ENCODE results near the gene RPA1. TPM values are rescaled to one million over a fixed set of nuclear protein-coding genes. Genes with fewer than 3 reads are reported as not detected.

The RPA1 gene
- total RNA-seq, result 30.9 TPM

GRCh38 chr17:1829592-1830257 is at the start of gene RPA1, which contains the start of gene SMYD4:
TSS of gene RPA1 (plus strand) at chr17:1830005. CDS start at chr17:1830094, 89 bp downstream.
TSS of gene SMYD4 (minus strand) at chr17:1829902. CDS start at chr17:1827994, 1,908 bp downstream.
- Histone ChIP-seq H3K4me1 (peaks cover 42% of the 10 kb centered on the region), H3K4me3 (peak within 1 kb of the TSS; percentile 78 to 85), H3K9me3 (no peaks in the 10 kb centered on the region), H3K27me3 (no peaks in the 10 kb centered on the region), H3K36me3 (peaks cover 0 to 3% of the 10 kb centered on the region in 2 donors), H3K27ac (peak within 1 kb of the TSS; percentile 85)
- intact Hi-C loops (cut with DNase I), result no loop called here
- TF ChIP-seq CTCF (IDR thresholded peaks at IDR 0.05), result no peak
- peak in 1 of 2 donors; percentile 78 for TF ChIP-seq POLR2A (IDR thresholded peaks at IDR 0.05)
- peak in 1 of 2 donors; percentile 76 for TF ChIP-seq POLR2AphosphoS5 (IDR thresholded peaks at IDR 0.05; ENCODE audit: insufficient read depth in 1 of 2, low read depth in 1 of 2)
- DNase-seq (ENCODE audit: extremely low spot score in 2 of 2), result no peak

- no peaks in the 10 kb centered on the region for H3K27me3 ChIP-seq
- intact Hi-C loops (cut with DNase I), result loop anchor here (2.0 kb wide), 1 partner anchor 65 kb away; no protein-coding TSS in a partner anchor
- peaks cover 73% of the 10 kb centered on the region for H3K4me1 ChIP-seq
- H3K36me3 ChIP-seq, result peaks cover 0 to 6% of the 10 kb centered on the region in 2 donors
- DNase-seq (ENCODE audit: extremely low spot score in 2 of 2), result no peak
- H3K27ac ChIP-seq, result peak overlapping the region; percentile 97
- H3K9me3 ChIP-seq, result no peaks in the 10 kb centered on the region
- no peak for TF ChIP-seq POLR2A (IDR thresholded peaks at IDR 0.05)
- no peak for TF ChIP-seq CTCF (IDR thresholded peaks at IDR 0.05)
- no peak for TF ChIP-seq POLR2AphosphoS5 (IDR thresholded peaks at IDR 0.05; ENCODE audit: insufficient read depth in 1 of 2, low read depth in 1 of 2)
- peak overlapping the region in 1 of 2 donors; percentile 5 for H3K4me3 ChIP-seq
Measured at GRCh38 chr17:1782171-1782567, 47.6 kb upstream of the RPA1 start.

GRCh38 chr17:1783271-1783670 is 46.5 kb upstream of the RPA1 start:
- no peak overlapping the region for H3K4me3 ChIP-seq
- no peak for DNase-seq (ENCODE audit: extremely low spot score in 2 of 2)
- intact Hi-C loops (cut with DNase I), result loop anchor here (2.0 kb wide), 1 partner anchor 66 kb away; no protein-coding TSS in a partner anchor

DNA sequence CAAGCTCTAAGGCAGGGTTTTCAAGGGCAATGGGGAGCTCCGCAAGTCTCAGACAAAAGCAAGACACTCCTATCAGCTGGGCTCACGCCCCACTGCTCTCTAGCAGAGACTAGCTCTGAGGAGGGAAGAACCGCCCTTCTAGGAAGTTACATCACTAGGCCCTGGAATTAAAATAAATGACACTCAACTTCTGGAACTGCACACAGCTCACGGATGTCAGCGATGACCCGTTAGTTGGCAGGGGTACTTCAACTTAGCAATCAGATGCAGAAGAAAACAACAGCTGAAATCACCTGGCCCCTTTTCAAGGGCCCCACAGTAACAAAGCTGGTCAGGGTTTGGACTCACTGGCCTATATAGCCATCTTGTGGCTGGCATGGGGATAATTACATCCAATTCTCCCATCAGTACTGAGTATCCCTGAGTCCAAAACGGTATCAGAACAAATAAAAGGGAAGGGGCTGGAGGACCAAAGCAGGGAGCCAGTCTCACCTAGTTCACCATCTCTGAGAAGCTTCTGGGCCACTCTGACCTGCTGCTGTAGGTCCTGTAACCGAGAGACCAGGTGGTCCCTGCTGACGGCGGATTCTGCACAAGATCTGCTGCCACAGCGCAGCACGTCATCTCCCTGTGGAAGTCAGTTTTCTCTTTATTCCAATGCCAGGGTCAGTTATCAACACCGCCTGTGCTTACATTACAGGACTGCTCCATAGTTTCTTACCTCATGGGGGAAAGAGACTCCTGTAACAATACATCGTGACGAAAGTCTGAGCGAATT is 45.8 kb upstream of the RPA1 start:
- H3K4me1 ChIP-seq, result peaks cover 76% of the 10 kb centered on the region
- H3K36me3 ChIP-seq, result no peaks in the 10 kb centered on the region
- H3K9me3 ChIP-seq, result no peaks in the 10 kb centered on the region
- no peak overlapping the region for H3K4me3 ChIP-seq
- H3K27me3 ChIP-seq, result no peaks in the 10 kb centered on the region
- intact Hi-C loops (cut with DNase I), result loop anchor here (2.0 kb wide), 1 partner anchor 67 kb away; no protein-coding TSS in a partner anchor
- peak in 1 of 2 donors; percentile 99 for DNase-seq (ENCODE audit: extremely low spot score in 2 of 2)
- H3K27ac ChIP-seq, result peak overlapping the region; percentile 97
- peak in 1 of 2 donors; percentile 63 for TF ChIP-seq POLR2A (IDR thresholded peaks at IDR 0.05)
- peak; percentile 58 to 93 (median 78) for TF ChIP-seq CTCF (IDR thresholded peaks at IDR 0.05)
- TF ChIP-seq POLR2AphosphoS5 (IDR thresholded peaks at IDR 0.05; ENCODE audit: insufficient read depth in 1 of 2, low read depth in 1 of 2), result peak in 1 of 2 donors; percentile 98

More at GRCh38 chr17:1783271-1783670, 46.5 kb upstream of the RPA1 start:
- no peak for TF ChIP-seq CTCF (IDR thresholded peaks at IDR 0.05)
- TF ChIP-seq POLR2AphosphoS5 (IDR thresholded peaks at IDR 0.05; ENCODE audit: insufficient read depth in 1 of 2, low read depth in 1 of 2), result peak in 1 of 2 donors; percentile 50
- H3K27me3 ChIP-seq, result no peaks in the 10 kb centered on the region
- H3K9me3 ChIP-seq, result no peaks in the 10 kb centered on the region
- H3K27ac ChIP-seq, result peak overlapping the region; percentile 97
- H3K4me1 ChIP-seq, result peaks cover 83% of the 10 kb centered on the region
- H3K36me3 ChIP-seq, result no peaks in the 10 kb centered on the region
